BLaER1 (cell line): ENCODE data around the gene CDH4.
"Not testable (repeated sequence)": the region's sequence is repeated elsewhere in the genome, so short reads cannot be mapped to it uniquely, and the experiment has no call there.

Source experiments
- H3K27ac ChIP-seq: shearing (Covaris generic); formaldehyde crosslinking; 2 replicates; pipeline ENCODE4 v1.8.1; 2022
- H3K27me3 ChIP-seq: shearing (Covaris generic); formaldehyde crosslinking; 2 replicates; pipeline ENCODE4 v1.8.1; 2022
- H3K36me3 ChIP-seq: shearing (Covaris generic); formaldehyde crosslinking; 2 replicates; pipeline ENCODE4 v1.8.1; 2022
- H3K4me1 ChIP-seq: shearing (Covaris generic); formaldehyde crosslinking; 2 replicates; pipeline ENCODE4 v1.8.1; 2022
- H3K4me2 ChIP-seq: shearing (Covaris generic); formaldehyde crosslinking; 2 replicates; pipeline ENCODE4 v1.8.1; 2022
- H3K4me3 ChIP-seq: shearing (Covaris generic); formaldehyde crosslinking; 2 replicates; pipeline ENCODE4 v1.8.1; 2022
- H3K9ac ChIP-seq: shearing (Covaris generic); formaldehyde crosslinking; 2 replicates; pipeline ENCODE4 v1.8.1; 2022
- H3K9me3 ChIP-seq: shearing (Covaris generic); formaldehyde crosslinking; 2 replicates; pipeline ENCODE4 v1.8.1; 2022
- H4K20me1 ChIP-seq: shearing (Covaris generic); formaldehyde crosslinking; 2 replicates; pipeline ENCODE4 v1.8.1; 2022
- Cebpa-rat ChIP-seq: shearing (Covaris generic); IDR thresholded peaks from 2 replicates; pipeline ENCODE4 v1.8.1; 2022

The CDH4 gene

GRCh38 chr20:61475729-61476128, 223.7 kb downstream of the CDH4 start:
- Histone ChIP-seq H3K9me3 (peaks cover 4% of the 10 kb centered on the region; the same call in 1 of the 2 replicates), H4K20me1 (no peaks in the 10 kb centered on the region), H3K36me3 (no peaks in the 10 kb centered on the region), H3K27ac (no peak overlapping the region), H3K9ac (no peak overlapping the region), H3K4me1 (peaks cover 37% of the 10 kb centered on the region), H3K4me3 (no peak overlapping the region), H3K4me2 (peak overlapping the region; percentile 81; the same call in 1 of the 2 replicates), H3K27me3 (no peaks in the 10 kb centered on the region)
- TF ChIP-seq Cebpa-rat, result no peak

GRCh38 chr20:61476956-61477355, 224.9 kb downstream of the CDH4 start:
- H3K36me3 ChIP-seq, result no peaks in the 10 kb centered on the region
- peaks cover 42% of the 10 kb centered on the region for H3K4me1 ChIP-seq
- H3K4me3 ChIP-seq, result no peak overlapping the region
- H3K4me2 ChIP-seq, result peak overlapping the region; percentile 81
- H3K9me3 ChIP-seq, result peaks cover 4% of the 10 kb centered on the region; the same call in 1 of the 2 replicates
- H3K27ac ChIP-seq, result 0 out of 2 replicates have a peak overlapping the region, but pooled peaks have one; percentile 12
- no peaks in the 10 kb centered on the region for H3K27me3 ChIP-seq
- H4K20me1 ChIP-seq, result no peaks in the 10 kb centered on the region
- H3K9ac ChIP-seq, result no peak overlapping the region
- no peak for TF ChIP-seq Cebpa-rat

DNA sequence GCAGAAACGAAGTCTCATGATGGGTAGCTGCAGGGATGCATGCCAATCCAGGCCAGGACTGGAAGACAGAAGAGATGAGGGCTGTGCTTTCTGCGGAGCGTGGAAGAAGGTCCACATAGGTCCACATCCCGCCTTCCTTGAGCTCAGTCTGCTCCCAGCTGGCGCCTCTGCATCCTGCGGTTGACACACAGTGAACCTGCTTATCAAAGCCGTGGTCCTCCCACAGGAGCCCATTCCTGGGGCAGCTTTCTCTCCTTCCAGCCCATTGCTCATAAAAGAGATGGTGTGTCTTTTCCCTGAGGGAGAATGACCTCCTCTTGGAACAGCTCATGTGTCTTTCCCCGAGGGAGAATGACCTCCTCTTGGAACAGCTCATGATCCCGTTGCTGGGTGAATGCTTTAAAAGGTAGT, 225.4 kb downstream of the CDH4 start:
- Histone ChIP-seq H3K4me3 (no peak overlapping the region), H3K9ac (no peak overlapping the region), H3K27ac (peak overlapping the region; percentile 12; the same call in 1 of the 2 replicates), H4K20me1 (no peaks in the 10 kb centered on the region), H3K4me1 (peaks cover 42% of the 10 kb centered on the region), H3K9me3 (peaks cover 4% of the 10 kb centered on the region; the same call in 1 of the 2 replicates), H3K4me2 (peak overlapping the region; percentile 81), H3K27me3 (no peaks in the 10 kb centered on the region), H3K36me3 (no peaks in the 10 kb centered on the region)
- TF ChIP-seq Cebpa-rat, result no peak

DNA sequence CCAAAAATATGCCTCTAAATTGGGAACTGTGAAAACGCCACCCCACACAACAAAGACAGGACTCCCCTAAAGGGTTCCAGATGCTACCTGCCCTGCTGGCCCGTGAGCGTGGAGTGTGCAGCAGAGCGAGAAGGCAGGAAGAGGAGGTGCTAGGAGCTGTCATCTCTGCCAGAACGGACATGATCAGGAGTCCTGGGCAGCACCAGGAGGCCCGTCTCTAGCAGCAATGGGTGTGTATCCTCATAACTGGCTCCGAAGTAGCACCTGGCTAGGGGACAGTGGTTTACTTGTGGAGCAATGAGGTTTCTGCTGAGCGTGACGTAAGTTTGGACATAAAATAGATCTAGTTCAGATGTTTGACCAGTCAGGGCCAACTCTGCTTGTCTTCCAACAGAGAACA, 226.0 kb downstream of the CDH4 start:
- Histone ChIP-seq H3K27ac (peak overlapping the region; percentile 12; the same call in 1 of the 2 replicates), H3K4me3 (peak overlapping the region; percentile 19; the same call in 1 of the 2 replicates), H3K36me3 (no peaks in the 10 kb centered on the region), H3K9ac (no peak overlapping the region), H3K9me3 (peaks cover 4% of the 10 kb centered on the region; the same call in 1 of the 2 replicates), H3K4me2 (peak overlapping the region; percentile 81), H4K20me1 (no peaks in the 10 kb centered on the region), H3K27me3 (no peaks in the 10 kb centered on the region), H3K4me1 (peaks cover 42% of the 10 kb centered on the region)
- no peak for TF ChIP-seq Cebpa-rat

DNA sequence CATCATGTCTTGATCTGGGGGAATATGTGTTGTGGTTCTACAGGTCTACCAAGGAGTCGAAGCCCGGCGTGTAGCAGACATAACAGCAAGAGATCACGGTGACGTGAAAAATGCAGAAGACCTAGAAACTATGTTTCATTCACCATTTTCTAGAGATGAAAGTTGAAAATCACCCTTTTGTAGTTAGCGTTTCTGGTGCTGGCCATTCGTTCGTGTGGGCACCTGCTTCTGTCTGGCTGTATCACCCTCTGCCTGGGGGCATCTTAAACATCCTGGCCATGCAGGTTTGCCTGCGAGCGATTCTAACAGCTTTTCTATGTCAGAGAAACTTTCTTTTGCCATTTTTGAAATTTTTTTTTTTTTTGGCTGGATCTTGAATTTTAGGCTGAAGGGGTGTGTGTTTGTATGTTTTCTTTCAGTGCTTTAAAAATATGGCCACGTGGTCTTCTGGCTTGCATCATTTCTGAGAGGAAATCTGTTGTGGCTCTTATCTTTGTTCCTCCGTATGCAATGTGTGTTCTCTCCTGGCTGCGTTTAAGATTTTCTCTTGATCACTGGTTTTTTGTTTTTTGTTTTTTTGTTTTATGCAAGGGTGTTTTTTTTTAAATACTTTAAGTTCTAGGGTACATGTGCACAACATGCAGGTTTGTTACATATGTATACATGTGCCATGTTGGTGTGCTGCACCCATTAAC, 226.7 kb downstream of the CDH4 start:
- Histone ChIP-seq H3K4me1 (peaks cover 42% of the 10 kb centered on the region), H3K27me3 (no peaks in the 10 kb centered on the region), H3K4me2 (peak overlapping the region; percentile 81), H3K36me3 (no peaks in the 10 kb centered on the region), H3K27ac (peak overlapping the region; percentile 12; the same call in 1 of the 2 replicates), H4K20me1 (no peaks in the 10 kb centered on the region), H3K4me3 (no peak overlapping the region), H3K9ac (no peak overlapping the region), H3K9me3 (peaks cover 4% of the 10 kb centered on the region; the same call in 1 of the 2 replicates)
- TF ChIP-seq Cebpa-rat, result no peak

DNA sequence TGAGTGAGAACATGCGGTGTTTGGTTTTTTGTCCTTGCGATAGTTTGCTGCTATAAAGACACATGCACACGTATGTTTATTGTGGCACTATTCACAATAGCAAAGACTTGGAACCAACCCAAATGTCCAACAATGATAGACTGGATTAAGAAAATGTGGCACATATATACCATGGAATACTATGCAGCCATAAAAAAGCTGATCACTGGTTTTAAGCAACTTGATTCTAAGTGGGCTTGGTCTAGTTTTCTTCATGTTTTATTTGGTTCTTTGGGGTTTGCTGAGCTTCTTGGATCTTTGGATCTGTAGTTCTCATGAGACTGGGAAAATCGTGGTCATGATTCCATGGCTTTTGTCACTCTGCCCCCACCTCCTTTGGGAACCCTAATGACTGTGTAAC, 227.4 kb downstream of the CDH4 start:
- not testable (repeated sequence) for H3K9me3 ChIP-seq, H4K20me1 ChIP-seq, H3K9ac ChIP-seq, H3K36me3 ChIP-seq, H3K4me3 ChIP-seq, H3K27me3 ChIP-seq, H3K27ac ChIP-seq, H3K4me2 ChIP-seq
- peaks cover 42% of the 10 kb centered on the region for H3K4me1 ChIP-seq

GRCh38 chr20:61480158-61480825, 228.2 kb downstream of the CDH4 start:
- Histone ChIP-seq H3K4me1 (peaks cover 42% of the 10 kb centered on the region), H3K4me2 (no peak overlapping the region), H3K9ac (no peak overlapping the region), H3K36me3 (no peaks in the 10 kb centered on the region), H3K9me3 (peaks cover 4% of the 10 kb centered on the region; the same call in 1 of the 2 replicates), H4K20me1 (no peaks in the 10 kb centered on the region), H3K4me3 (no peak overlapping the region), H3K27ac (no peak overlapping the region), H3K27me3 (no peaks in the 10 kb centered on the region)
- no peak for TF ChIP-seq Cebpa-rat

DNA sequence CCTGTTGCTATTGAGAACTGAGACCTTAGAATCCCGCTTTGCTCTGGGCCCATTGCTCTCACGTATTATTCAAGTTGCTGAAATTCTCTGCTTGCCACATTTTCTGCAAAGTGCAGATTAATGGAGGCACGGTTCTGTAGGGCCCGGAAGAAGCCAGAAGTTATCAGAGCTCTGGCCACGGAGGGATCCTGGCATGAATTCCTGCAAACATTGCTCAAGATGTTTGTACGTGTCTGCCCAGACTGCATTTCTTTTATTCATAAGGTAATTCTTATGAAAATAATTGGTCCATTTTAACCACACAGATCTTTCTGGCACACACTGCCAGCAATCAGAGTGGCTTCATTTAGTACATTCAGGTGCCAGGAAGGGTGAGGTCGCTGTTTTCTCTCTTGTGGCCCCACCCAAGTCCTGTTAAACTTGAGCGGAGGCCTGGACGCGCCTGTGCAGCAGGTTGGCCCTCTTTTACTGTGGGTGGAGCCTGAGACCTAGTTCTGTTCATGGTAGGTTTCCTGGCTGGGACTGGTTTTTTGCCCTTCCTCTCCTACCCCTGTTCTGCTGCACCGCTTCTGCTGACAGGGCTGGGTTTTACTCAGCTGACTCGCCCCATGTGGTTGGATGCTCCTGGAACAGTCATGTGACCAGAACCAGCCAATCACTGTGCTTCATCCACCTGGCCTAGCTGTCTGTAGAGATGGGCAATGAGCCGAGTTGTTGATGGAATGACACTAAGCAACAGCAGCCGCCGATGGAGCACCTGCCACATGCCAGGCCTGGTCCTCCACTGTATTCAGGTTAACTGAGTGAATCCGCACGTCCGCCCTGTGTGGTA, 230.2 kb downstream of the CDH4 start:
- Histone ChIP-seq H4K20me1 (no peaks in the 10 kb centered on the region), H3K4me1 (peaks cover 25% of the 10 kb centered on the region), H3K9ac (no peak overlapping the region), H3K27ac (no peak overlapping the region), H3K9me3 (peaks cover 4% of the 10 kb centered on the region; the same call in 1 of the 2 replicates), H3K4me2 (no peak overlapping the region), H3K36me3 (no peaks in the 10 kb centered on the region), H3K4me3 (no peak overlapping the region), H3K27me3 (no peaks in the 10 kb centered on the region)
- TF ChIP-seq Cebpa-rat, result no peak

GRCh38 chr20:61482901-61483300, 230.8 kb downstream of the CDH4 start:
- Histone ChIP-seq H3K4me1 (peaks cover 18% of the 10 kb centered on the region), H3K27ac (no peak overlapping the region), H3K36me3 (no peaks in the 10 kb centered on the region), H3K9me3 (peaks cover 4% of the 10 kb centered on the region; the same call in 1 of the 2 replicates), H3K27me3 (no peaks in the 10 kb centered on the region), H3K4me2 (no peak overlapping the region), H3K9ac (no peak overlapping the region), H4K20me1 (no peaks in the 10 kb centered on the region), H3K4me3 (no peak overlapping the region)
- TF ChIP-seq Cebpa-rat, result no peak
